ENCODE results near the gene RNF220. TPM values are rescaled to one million over a fixed set of nuclear protein-coding genes. Genes with fewer than 3 reads are reported as not detected.

RNF220 gene
- total and polyA plus RNA-seq, 2 of the 13 experiments (the other 11 are each of a cell fraction or from before 2014, with no cell fraction given) = 48.2 to 72.1 TPM

DNA sequence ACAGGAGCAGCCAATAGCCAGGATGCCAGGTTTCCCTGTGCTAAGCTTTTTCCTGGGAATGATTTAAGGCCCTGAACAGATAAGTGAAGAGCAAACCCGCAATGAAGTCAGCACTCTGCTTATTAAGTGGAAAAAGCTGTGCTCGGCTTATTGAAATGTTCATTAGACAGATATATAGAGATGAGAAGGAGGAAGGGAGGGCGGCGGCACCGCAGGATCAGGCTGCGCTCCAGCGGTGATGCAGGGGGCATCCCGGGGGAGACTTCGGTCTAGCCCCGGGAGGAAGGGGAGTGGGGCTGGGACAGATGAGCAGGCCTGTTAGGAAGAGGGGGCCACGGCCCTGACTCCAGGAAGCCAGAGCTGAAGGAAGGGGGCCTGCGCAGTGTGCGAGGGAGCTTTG lies 154.3 kb downstream of the RNF220 start:
- FAIRE-seq (no peak), DNase-seq (ENCODE audit: low spot score) (no peak), ATAC-seq (no peak)
- Histone ChIP-seq H3K27ac (ENCODE audit: extremely low read length, insufficient read depth, low read length) (no peak overlapping the region), H3K4me1 (ENCODE audit: insufficient read depth, low read length) (no peaks in the 10 kb centered on the region), H3K4me3 (replicated peaks in 1 of 3; ENCODE audit: insufficient read depth in 1 of 3, low read depth in 2 of 3, low read length in 3 of 3) (no peak overlapping the region), H3K79me2 (ENCODE audit: insufficient read depth, low read length) (no peaks in the 10 kb centered on the region), H3K27me3 (ENCODE audit: control insufficient read depth in 1 of 2, insufficient read depth in 2 of 2, low read length in 2 of 2) (peaks cover 0 to 21% of the 10 kb centered on the region in 2 experiments; a peak in 2 of 5 replicates), H3K9me3 (ENCODE audit: low read length) (no peaks in the 10 kb centered on the region), H3K4me2 (ENCODE audit: low read depth, low read length) (no peak overlapping the region), H4K20me1 (ENCODE audit: insufficient read depth, low read length) (no peaks in the 10 kb centered on the region), H3K9ac (ENCODE audit: insufficient read depth, low read depth, low read length) (no peak overlapping the region), H3K36me3 (replicated peaks in 1 of 2; ENCODE audit: control insufficient read depth in 1 of 2, insufficient read depth in 2 of 2, low read length in 2 of 2) (no peaks in the 10 kb centered on the region; a peak in 1 of 5 replicates), H2AFZ (ENCODE audit: low read length) (no peak overlapping the region)
- ChIA-PET POLR2A (no interaction called here), CTCF (ENCODE audit: low intra/inter-chr PET ratio, low total read pairs) (no interaction called here)
- in situ Hi-C loops (cut with HindIII; ENCODE audit: extremely low pct_ligation_motif_present, low pct_unique_long_range_greater_than_20kb) = no loop called here
- 69% methylated on average over 13 of the region's 13 CpGs for WGBS (ENCODE audit: low lambda C conversion rate)
- no TSS peak for BruUV-seq (replicated peaks)
- TF ChIP-seq KLF12 (CRISPR knock-in tag; IDR thresholded peaks at IDR 0.05; ENCODE audit: borderline replicate concordance) (no peak), ZNF605 (CRISPR knock-in tag; IDR thresholded peaks at IDR 0.05) (no peak), PHF20 (CRISPR knock-in tag; IDR thresholded peaks at IDR 0.05) (no peak), ZNF350 (CRISPR knock-in tag; IDR thresholded peaks at IDR 0.05; ENCODE audit: borderline replicate concordance, low read depth) (no peak), SIN3A (IDR thresholded peaks at IDR 0.05; ENCODE audit: borderline replicate concordance, low read depth, low read length) (no peak), ISL2 (CRISPR knock-in tag; IDR thresholded peaks at IDR 0.05) (no peak), ZBTB8A (CRISPR knock-in tag; IDR thresholded peaks at IDR 0.05; ENCODE audit: borderline replicate concordance, low read depth) (no peak), ZNF263 (CRISPR knock-in tag; IDR thresholded peaks at IDR 0.05) (no peak), RARG (CRISPR knock-in tag; IDR thresholded peaks at IDR 0.05; ENCODE audit: low read depth) (no peak)
- TF ChIP-seq, protein P1, sequence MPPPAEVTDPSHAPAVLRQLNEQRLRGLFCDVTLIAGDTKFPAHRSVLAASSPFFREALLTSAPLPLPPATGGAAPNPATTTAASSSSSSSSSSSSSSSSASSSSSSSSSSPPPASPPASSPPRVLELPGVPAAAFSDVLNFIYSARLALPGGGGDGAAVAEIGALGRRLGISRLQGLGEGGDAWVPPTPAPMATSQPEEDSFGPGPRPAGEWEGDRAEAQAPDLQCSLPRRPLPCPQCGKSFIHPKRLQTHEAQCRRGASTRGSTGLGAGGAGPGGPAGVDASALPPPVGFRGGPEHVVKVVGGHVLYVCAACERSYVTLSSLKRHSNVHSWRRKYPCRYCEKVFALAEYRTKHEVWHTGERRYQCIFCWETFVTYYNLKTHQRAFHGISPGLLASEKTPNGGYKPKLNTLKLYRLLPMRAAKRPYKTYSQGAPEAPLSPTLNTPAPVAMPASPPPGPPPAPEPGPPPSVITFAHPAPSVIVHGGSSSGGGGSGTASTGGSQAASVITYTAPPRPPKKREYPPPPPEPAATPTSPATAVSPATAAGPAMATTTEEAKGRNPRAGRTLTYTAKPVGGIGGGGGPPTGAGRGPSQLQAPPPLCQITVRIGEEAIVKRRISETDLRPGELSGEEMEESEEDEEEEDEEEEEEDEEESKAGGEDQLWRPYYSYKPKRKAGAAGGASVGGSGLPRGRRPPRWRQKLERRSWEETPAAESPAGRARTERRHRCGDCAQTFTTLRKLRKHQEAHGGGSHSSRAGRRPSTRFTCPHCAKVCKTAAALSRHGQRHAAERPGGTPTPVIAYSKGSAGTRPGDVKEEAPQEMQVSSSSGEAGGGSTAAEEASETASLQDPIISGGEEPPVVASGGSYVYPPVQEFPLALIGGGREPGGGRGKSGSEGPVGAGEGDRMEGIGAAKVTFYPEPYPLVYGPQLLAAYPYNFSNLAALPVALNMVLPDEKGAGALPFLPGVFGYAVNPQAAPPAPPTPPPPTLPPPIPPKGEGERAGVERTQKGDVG (CRISPR knock-in tag; IDR thresholded peaks at IDR 0.05; ENCODE audit: borderline replicate concordance) = no peak
- TF ChIP-seq, protein P2, sequence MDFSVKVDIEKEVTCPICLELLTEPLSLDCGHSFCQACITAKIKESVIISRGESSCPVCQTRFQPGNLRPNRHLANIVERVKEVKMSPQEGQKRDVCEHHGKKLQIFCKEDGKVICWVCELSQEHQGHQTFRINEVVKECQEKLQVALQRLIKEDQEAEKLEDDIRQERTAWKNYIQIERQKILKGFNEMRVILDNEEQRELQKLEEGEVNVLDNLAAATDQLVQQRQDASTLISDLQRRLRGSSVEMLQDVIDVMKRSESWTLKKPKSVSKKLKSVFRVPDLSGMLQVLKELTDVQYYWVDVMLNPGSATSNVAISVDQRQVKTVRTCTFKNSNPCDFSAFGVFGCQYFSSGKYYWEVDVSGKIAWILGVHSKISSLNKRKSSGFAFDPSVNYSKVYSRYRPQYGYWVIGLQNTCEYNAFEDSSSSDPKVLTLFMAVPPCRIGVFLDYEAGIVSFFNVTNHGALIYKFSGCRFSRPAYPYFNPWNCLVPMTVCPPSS (IDR thresholded peaks at IDR 0.05) = no peak
- TF ChIP-seq, protein P3, sequence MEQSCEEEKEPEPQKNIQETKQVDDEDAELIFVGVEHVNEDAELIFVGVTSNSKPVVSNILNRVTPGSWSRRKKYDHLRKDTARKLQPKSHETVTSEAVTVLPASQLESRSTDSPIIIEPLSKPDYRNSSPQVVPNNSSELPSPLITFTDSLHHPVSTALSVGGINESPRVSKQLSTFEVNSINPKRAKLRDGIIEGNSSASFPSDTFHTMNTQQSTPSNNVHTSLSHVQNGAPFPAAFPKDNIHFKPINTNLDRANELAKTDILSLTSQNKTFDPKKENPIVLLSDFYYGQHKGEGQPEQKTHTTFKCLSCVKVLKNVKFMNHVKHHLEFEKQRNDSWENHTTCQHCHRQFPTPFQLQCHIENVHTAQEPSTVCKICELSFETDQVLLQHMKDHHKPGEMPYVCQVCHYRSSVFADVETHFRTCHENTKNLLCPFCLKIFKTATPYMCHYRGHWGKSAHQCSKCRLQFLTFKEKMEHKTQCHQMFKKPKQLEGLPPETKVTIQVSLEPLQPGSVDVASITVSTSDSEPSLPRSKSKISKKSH (CRISPR knock-in tag; IDR thresholded peaks at IDR 0.05; ENCODE audit: borderline replicate concordance) = no peak
- TF ChIP-seq, protein P4, sequence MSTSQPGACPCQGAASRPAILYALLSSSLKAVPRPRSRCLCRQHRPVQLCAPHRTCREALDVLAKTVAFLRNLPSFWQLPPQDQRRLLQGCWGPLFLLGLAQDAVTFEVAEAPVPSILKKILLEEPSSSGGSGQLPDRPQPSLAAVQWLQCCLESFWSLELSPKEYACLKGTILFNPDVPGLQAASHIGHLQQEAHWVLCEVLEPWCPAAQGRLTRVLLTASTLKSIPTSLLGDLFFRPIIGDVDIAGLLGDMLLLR (CRISPR knock-in tag; IDR thresholded peaks at IDR 0.05) = no peak
- TF ChIP-seq, protein P5, sequence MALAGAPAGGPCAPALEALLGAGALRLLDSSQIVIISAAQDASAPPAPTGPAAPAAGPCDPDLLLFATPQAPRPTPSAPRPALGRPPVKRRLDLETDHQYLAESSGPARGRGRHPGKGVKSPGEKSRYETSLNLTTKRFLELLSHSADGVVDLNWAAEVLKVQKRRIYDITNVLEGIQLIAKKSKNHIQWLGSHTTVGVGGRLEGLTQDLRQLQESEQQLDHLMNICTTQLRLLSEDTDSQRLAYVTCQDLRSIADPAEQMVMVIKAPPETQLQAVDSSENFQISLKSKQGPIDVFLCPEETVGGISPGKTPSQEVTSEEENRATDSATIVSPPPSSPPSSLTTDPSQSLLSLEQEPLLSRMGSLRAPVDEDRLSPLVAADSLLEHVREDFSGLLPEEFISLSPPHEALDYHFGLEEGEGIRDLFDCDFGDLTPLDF (CRISPR knock-in tag; IDR thresholded peaks at IDR 0.05) = no peak
- TF ChIP-seq, protein P6, sequence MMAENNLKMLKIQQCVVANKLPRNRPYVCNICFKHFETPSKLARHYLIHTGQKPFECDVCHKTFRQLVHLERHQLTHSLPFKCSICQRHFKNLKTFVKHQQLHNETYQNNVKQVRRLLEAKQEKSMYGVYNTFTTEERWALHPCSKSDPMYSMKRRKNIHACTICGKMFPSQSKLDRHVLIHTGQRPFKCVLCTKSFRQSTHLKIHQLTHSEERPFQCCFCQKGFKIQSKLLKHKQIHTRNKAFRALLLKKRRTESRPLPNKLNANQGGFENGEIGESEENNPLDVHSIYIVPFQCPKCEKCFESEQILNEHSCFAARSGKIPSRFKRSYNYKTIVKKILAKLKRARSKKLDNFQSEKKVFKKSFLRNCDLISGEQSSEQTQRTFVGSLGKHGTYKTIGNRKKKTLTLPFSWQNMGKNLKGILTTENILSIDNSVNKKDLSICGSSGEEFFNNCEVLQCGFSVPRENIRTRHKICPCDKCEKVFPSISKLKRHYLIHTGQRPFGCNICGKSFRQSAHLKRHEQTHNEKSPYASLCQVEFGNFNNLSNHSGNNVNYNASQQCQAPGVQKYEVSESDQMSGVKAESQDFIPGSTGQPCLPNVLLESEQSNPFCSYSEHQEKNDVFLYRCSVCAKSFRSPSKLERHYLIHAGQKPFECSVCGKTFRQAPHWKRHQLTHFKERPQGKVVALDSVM (CRISPR knock-in tag; IDR thresholded peaks at IDR 0.05) = no peak
- intact Hi-C loops (cut with micrococcal nuclease; ENCODE audit: unreplicated experiment) = no loop called here
